Left kidney (tissue), 2 donors: ENCODE measurements around the gene RHBDL1. TPM values are rescaled to one million over a fixed set of nuclear protein-coding genes. Genes with fewer than 3 reads are reported as not detected.
"Not testable (repeated sequence)": the region's sequence is repeated elsewhere in the genome, so short reads cannot be mapped to it uniquely, and the experiment has no call there.

Experiments used
- DNase-seq: peaks from one replicate; pipeline ENCODE4 v3.0.0-alpha.2; 2013
- polyA plus RNA-seq: library from polyadenylated mRNA; unstranded; fragments of 120-200 nt; gene quantifications from one replicate; pipeline ENCODE4 v1.2.1, GENCODE V29; 2013; ENCODE audit not compliant: insufficient read length

RHBDL1 gene
- polyA plus RNA-seq, 1 donor = 1.7 TPM

- DNase-seq = no peak
These were observed 9.7 kb downstream of the RHBDL1 start for GRCh38 chr16:684961-685696.

- DNase-seq = no peak
These were observed 10.5 kb downstream of the RHBDL1 start for GRCh38 chr16:685967-686366.

- no peak for DNase-seq
These were observed 11.2 kb downstream of the RHBDL1 start for GRCh38 chr16:686459-687260.

GRCh38 chr16:687499-687898 is 12.0 kb downstream of the RHBDL1 start:
- no peak for DNase-seq

GRCh38 chr16:689175-689897 is 13.9 kb downstream of the RHBDL1 start:
- no peak for DNase-seq

- DNase-seq = not testable (repeated sequence)
These were observed 15.8 kb downstream of the RHBDL1 start for GRCh38 chr16:691242-691641.

- no peak for DNase-seq
These were observed 17.1 kb downstream of the RHBDL1 start for GRCh38 chr16:692356-693108.

GRCh38 chr16:693364-693763 is 17.9 kb downstream of the RHBDL1 start:
- no peak for DNase-seq

- DNase-seq = no peak
These were observed 18.3 kb downstream of the RHBDL1 start for GRCh38 chr16:693766-694165.

GRCh38 chr16:694187-694862 is 18.9 kb downstream of the RHBDL1 start:
- DNase-seq = no peak

- DNase-seq = no peak
These were observed 19.4 kb downstream of the RHBDL1 start for GRCh38 chr16:694863-695354.

GRCh38 chr16:695355-696089 is 20.1 kb downstream of the RHBDL1 start:
- no peak for DNase-seq

GRCh38 chr16:698911-699671 is 23.6 kb downstream of the RHBDL1 start:
- no peak for DNase-seq

- peak; percentile 49 for DNase-seq
These were observed 25.5 kb downstream of the RHBDL1 start for GRCh38 chr16:700684-701584.

- DNase-seq = no peak
These were observed 26.9 kb downstream of the RHBDL1 start for GRCh38 chr16:702341-702740.

GRCh38 chr16:703406-703805 is 27.9 kb downstream of the RHBDL1 start:
- DNase-seq = no peak

- DNase-seq = no peak
These were observed 28.6 kb downstream of the RHBDL1 start for GRCh38 chr16:704047-704446.

GRCh38 chr16:704552-705380 is 29.3 kb downstream of the RHBDL1 start:
- no peak for DNase-seq
